Caco-2 (cell line): Measurements from ENCODE around the gene BAHD1. TPM values are rescaled to one million over a fixed set of nuclear protein-coding genes. Genes with fewer than 3 reads are reported as not detected.

Source experiments
- BruUV-seq: library from RNA; stranded (reverse); fragments of 400-500 nt; replicated peaks from 2 replicates; lab custom pipeline; 2021; lab: Mats Ljungman, UMichigan
- CTCF ChIA-PET: fragments of 300-600 bp; sonication (Branson Sonifier 250); formaldehyde crosslinking; loops from one replicate; lab custom pipeline; 2022; ENCODE audit warnings: antibody characterized with exemption; lab: Charles Lee
- POLR2A ChIA-PET: fragments of 300-600 bp; sonication (Branson Sonifier 250); formaldehyde crosslinking; loops from one replicate; lab custom pipeline; 2022; ENCODE audit warnings: antibody characterized with exemption; lab: Charles Lee
- DNase-seq, 2 experiments: peaks; one replicate each; pipeline versions ENCODE4 v3.0.0 to v3.0.0-alpha.2; 2020 to 2022
- H3K27me3 ChIP-seq: replicated peaks from 2 replicates; pipeline ENCODE4 v1.6.0; 2011; ENCODE audit warnings: low read length; ENCODE audit not compliant: control insufficient read depth, insufficient read depth
- H3K36me3 ChIP-seq: 2 replicates; pipeline ENCODE4 v1.5.1; 2011; ENCODE audit warnings: low read length; ENCODE audit not compliant: control insufficient read depth, insufficient read depth
- H3K4me1 ChIP-seq: fragments of 250-450 bp; sonication (Bioruptor Pico); 2 replicates; pipeline ENCODE4 v1.5.1; 2020; ENCODE audit warnings: mild to moderate bottlenecking
- H3K4me3 ChIP-seq: 2 replicates; pipeline ENCODE4 v1.5.1; 2011; ENCODE audit warnings: low read depth, mild to moderate bottlenecking, control low read depth, low read length
- H3K9me3 ChIP-seq: fragments of 250-450 bp; sonication (Bioruptor Pico); 2 replicates; pipeline ENCODE4 v1.5.1; 2020; ENCODE audit warnings: mild to moderate bottlenecking, moderate library complexity
- H3K27ac Mint-ChIP-seq: one replicate; pipeline ENCODE4 v1.8.0; 2022; ENCODE audit warnings: mixed read lengths; ENCODE audit not compliant: unreplicated experiment
- H3K27me3 Mint-ChIP-seq: one replicate; pipeline ENCODE4 v1.8.0; 2022; ENCODE audit warnings: mixed read lengths; ENCODE audit not compliant: insufficient read depth, unreplicated experiment
- H3K36me3 Mint-ChIP-seq: one replicate; pipeline ENCODE4 v1.8.0; 2022; ENCODE audit warnings: mild to moderate bottlenecking, mixed read lengths; ENCODE audit not compliant: insufficient read depth, unreplicated experiment
- H3K4me1 Mint-ChIP-seq: one replicate; pipeline ENCODE4 v1.8.0; 2022; ENCODE audit warnings: low read depth, mixed read lengths; ENCODE audit not compliant: unreplicated experiment
- H3K4me3 Mint-ChIP-seq: one replicate; pipeline ENCODE4 v1.8.0; 2022; ENCODE audit warnings: mild to moderate bottlenecking, moderate library complexity, mixed read lengths; ENCODE audit not compliant: unreplicated experiment
- H3K9me3 Mint-ChIP-seq: one replicate; pipeline ENCODE4 v1.8.0; 2022; ENCODE audit warnings: mixed read lengths; ENCODE audit not compliant: unreplicated experiment
- intact Hi-C: fragments of 100-400 bp; cut with micrococcal nuclease; formaldehyde crosslinking; loops from one replicate; pipeline ENCODE4 v1.10.0; 2022; ENCODE audit not compliant: unreplicated experiment
- total RNA-seq: library from RNA; stranded (reverse); gene quantifications from 2 replicates; pipeline ENCODE4 v1.2.3, GENCODE V29; 2022
- TF ChIP-seq, protein P1 (sequence below), 2 experiments: fragments of 200-600 bp in 1 of 2; IDR thresholded peaks; 1 replicate in 1 of 2; 2 replicates in 1 of 2; pipeline versions ENCODE4 v1.5.1 to v1.8.0; 2011 to 2022; ENCODE audit warnings: antibody characterized with exemption in 1 of 2, control low read depth in 1 of 2, inconsistent platforms in 1 of 2, low read depth in 1 of 2, low read length in 1 of 2, mild to moderate bottlenecking in 1 of 2, moderate library complexity in 1 of 2; ENCODE audit not compliant: insufficient read depth in 1 of 2, severe bottlenecking in 1 of 2, unreplicated experiment in 1 of 2

The BAHD1 gene
- total RNA-seq, 1 experiment from 2014 or later: 28.1 TPM

DNA sequence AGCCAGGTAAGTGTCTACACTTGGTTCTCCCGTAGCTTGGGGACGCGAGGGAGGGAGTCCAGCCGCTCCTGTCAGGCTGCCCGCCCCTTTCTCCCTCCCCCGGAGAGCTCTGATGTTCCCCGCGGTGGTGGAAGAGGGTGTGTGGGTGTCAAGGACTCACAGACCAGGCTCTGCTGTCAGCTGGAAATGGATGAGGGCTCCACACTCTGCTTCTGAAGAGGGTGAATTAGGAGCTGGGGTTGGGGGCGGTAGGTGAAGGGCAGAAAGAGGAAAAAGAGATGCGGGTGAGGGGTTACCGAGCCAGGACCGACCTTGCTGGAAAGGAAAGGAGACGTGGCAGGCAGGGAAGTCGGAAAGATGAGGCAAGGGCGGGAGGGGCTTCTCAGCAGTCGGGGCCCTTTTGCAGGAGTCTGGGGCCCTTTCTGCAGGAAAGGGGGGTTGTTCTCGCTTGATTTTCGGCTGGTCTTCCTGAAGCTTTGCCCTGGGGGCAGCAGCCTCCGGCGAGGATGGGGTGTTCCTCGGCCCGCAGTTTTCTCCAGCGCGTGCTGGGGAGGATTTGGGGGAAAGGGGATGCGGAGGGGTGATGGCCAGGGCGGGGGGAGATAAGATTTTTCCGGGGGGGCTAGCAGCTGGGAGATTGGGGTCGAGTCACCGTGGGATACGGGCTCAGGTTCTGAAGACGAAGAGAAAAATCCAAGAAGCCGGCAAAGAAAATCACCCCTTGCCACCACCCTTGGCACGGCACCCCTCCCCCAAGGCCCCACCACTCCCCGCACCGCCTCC, 602 bp upstream of the BAHD1 start:
- peaks cover 16% of the 10 kb centered on the region for H3K36me3 Mint-ChIP-seq
- CTCF ChIA-PET: interaction anchor here (0.6 to 2.6 kb wide), 13 partner anchors 14 to 161 kb away, joined by 3 to 8 read pairs (median 3); partner anchors contain the start of genes CCDC32, CCDC9B, CHST14 and INAFM2
- intact Hi-C loops: loop anchor here (1.0 kb wide), 1 partner anchor 30 kb away; the partner anchor contains the start of gene CHST14
- Histone ChIP-seq H3K4me1 (peaks cover 23% of the 10 kb centered on the region), H3K27me3 (no peaks in the 10 kb centered on the region), H3K4me3 (peak overlapping the region; percentile 54), H3K36me3 (no peaks in the 10 kb centered on the region), H3K9me3 (no peaks in the 10 kb centered on the region)
- TF ChIP-seq, protein P1, sequence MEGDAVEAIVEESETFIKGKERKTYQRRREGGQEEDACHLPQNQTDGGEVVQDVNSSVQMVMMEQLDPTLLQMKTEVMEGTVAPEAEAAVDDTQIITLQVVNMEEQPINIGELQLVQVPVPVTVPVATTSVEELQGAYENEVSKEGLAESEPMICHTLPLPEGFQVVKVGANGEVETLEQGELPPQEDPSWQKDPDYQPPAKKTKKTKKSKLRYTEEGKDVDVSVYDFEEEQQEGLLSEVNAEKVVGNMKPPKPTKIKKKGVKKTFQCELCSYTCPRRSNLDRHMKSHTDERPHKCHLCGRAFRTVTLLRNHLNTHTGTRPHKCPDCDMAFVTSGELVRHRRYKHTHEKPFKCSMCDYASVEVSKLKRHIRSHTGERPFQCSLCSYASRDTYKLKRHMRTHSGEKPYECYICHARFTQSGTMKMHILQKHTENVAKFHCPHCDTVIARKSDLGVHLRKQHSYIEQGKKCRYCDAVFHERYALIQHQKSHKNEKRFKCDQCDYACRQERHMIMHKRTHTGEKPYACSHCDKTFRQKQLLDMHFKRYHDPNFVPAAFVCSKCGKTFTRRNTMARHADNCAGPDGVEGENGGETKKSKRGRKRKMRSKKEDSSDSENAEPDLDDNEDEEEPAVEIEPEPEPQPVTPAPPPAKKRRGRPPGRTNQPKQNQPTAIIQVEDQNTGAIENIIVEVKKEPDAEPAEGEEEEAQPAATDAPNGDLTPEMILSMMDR (IDR thresholded peaks at IDR 0.05; ENCODE audit: insufficient read depth in 1 of 2, low read depth in 1 of 2, low read length in 1 of 2, severe bottlenecking in 1 of 2, unreplicated experiment in 1 of 2): no peak
- H3K4me1 Mint-ChIP-seq: peaks cover 27% of the 10 kb centered on the region
- POLR2A ChIA-PET: interaction anchor here (0.6 to 1.4 kb wide), 5 partner anchors 10 to 516 kb away, joined by 3 to 6 read pairs (median 4); partner anchors contain the start of gene CCDC32
- BruUV-seq: TSS peak; percentile 46
- no peaks in the 10 kb centered on the region for H3K9me3 Mint-ChIP-seq
- peak overlapping the region; percentile 94 for H3K4me3 Mint-ChIP-seq
- no peaks in the 10 kb centered on the region for H3K27me3 Mint-ChIP-seq
- DNase-seq: peak; percentile 56 to 64
- peak overlapping the region; percentile 75 for H3K27ac Mint-ChIP-seq

DNA sequence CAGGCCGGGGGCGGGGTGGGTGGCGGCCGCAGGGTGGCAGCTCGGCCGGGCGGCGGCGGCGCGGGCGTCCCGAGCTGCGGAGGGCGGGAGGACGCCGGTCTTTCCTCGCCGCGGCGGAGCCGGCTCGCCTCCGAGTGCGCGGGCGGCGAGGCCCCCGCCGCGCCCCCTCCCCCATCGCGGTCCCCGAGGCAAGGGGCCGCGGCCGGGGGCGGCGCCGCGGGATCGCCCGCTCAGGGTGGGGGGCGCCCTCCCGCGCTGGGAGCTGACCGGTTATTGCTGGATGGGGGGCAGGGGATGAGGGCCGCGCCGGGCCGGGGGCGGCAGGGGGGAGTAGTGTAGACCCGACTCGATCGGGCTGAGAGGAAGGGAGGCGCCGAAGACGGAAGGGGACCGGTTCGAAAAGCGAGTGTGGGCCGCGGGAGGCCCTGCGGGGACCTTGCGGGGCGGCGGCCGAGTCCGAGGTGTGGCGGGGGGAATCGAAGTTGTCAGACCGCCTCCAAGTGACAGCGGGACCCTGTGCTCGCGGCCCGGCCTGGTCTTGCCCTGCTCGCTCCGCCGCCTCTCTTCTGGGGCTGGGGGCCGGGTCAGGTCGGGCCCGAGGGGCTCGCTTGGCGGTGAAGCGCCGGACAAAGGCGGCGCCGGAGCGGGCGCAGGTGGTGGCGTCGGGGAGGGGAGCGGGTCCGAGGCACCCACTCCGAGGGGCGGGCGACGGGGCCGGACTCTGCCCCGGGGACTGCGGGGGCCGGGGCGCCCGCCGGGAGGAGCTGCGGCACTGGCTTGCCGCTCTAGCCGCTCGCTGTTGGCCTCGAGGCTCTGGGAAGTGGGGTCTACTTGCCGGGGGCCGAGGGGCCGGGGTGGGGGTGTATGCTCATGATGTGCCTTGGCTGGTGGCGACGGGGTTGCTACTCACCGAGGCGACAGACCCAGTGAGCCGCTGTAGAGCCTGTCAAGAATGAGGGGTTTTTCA, 1.1 kb downstream of the BAHD1 start:
- Mint-ChIP-seq H3K27ac (no peak overlapping the region), H3K36me3 (peaks cover 16% of the 10 kb centered on the region), H3K9me3 (no peaks in the 10 kb centered on the region), H3K27me3 (no peaks in the 10 kb centered on the region), H3K4me1 (peaks cover 19% of the 10 kb centered on the region), H3K4me3 (peak overlapping the region; percentile 79)
- no TSS peak for BruUV-seq
- TF ChIP-seq, protein P1 (IDR thresholded peaks at IDR 0.05; ENCODE audit: insufficient read depth in 1 of 2, low read depth in 1 of 2, low read length in 1 of 2, severe bottlenecking in 1 of 2, unreplicated experiment in 1 of 2): no peak
- H3K4me3 ChIP-seq: peak overlapping the region; percentile 67
- no peaks in the 10 kb centered on the region for H3K27me3 ChIP-seq
- ChIA-PET CTCF (interaction anchor here (0.6 to 2.6 kb wide), 4 partner anchors 9 to 50 kb away, joined by 3 to 8 read pairs (median 5); partner anchors contain the start of gene CHST14), POLR2A (interaction anchor here (0.6 kb wide), 1 partner anchor 1144 kb away, joined by 5 read pairs; no protein-coding TSS in a partner anchor)
- H3K36me3 ChIP-seq: no peaks in the 10 kb centered on the region
- H3K9me3 ChIP-seq: no peaks in the 10 kb centered on the region
- intact Hi-C loops: loop anchor here (1.0 kb wide), 1 partner anchor 65 kb away; no protein-coding TSS in a partner anchor
- H3K4me1 ChIP-seq: peaks cover 15% of the 10 kb centered on the region
- peak in 1 of 2 experiments; percentile 67 for DNase-seq

DNA sequence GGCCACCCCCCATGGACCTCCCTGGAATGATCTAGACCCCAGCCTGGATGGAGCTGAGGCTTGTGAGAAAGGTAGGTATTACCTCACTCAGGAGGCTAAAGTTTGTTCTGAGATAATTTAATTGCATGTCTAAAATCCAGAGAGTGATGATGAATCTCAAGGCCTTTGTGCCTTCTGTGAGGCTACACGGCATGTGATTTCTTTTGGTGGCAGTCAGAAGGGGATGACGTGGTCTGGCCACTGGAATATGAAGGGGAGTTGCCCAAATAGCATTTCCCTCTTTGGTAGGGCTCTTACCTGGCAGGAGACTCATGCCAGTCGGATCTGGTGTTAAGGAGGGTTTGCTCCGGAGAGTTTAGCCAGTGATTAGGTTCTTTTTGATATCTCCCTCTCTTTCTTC, 2.5 kb downstream of the BAHD1 start:
- no peaks in the 10 kb centered on the region for H3K27me3 ChIP-seq
- H3K4me1 ChIP-seq: peaks cover 11% of the 10 kb centered on the region
- TF ChIP-seq, protein P1 (IDR thresholded peaks at IDR 0.05; ENCODE audit: insufficient read depth in 1 of 2, low read depth in 1 of 2, low read length in 1 of 2, severe bottlenecking in 1 of 2, unreplicated experiment in 1 of 2): no peak
- Mint-ChIP-seq H3K27me3 (no peaks in the 10 kb centered on the region), H3K4me1 (peaks cover 19% of the 10 kb centered on the region), H3K27ac (no peak overlapping the region), H3K9me3 (no peaks in the 10 kb centered on the region), H3K36me3 (peaks cover 16% of the 10 kb centered on the region), H3K4me3 (peak overlapping the region; percentile 79)
- no peak overlapping the region for H3K4me3 ChIP-seq
- H3K9me3 ChIP-seq: no peaks in the 10 kb centered on the region
- no TSS peak for BruUV-seq
- no peaks in the 10 kb centered on the region for H3K36me3 ChIP-seq
- POLR2A ChIA-PET: no interaction called here
- intact Hi-C loops: no loop called here
- CTCF ChIA-PET: no interaction called here
- no peak for DNase-seq
